Colonic mucosa (tissue), 4 donors: ENCODE measurements around the gene CACNA1D. TPM values are rescaled to one million over a fixed set of nuclear protein-coding genes. Genes with fewer than 3 reads are reported as not detected.

Experiments
- DNase-seq: peaks from one replicate; pipeline ENCODE4 v3.0.0-alpha.2; 2020
- H3K27ac ChIP-seq: fragments of 200-600 bp; one replicate; pipeline ENCODE4 v1.8.0; 2021
- H3K27me3 ChIP-seq: fragments of 200-600 bp; one replicate; pipeline ENCODE4 v1.8.0; 2021
- H3K36me3 ChIP-seq: fragments of 200-600 bp; one replicate; pipeline ENCODE4 v1.8.0; 2021
- H3K4me1 ChIP-seq: fragments of 200-600 bp; one replicate; pipeline ENCODE4 v1.8.0; 2021; ENCODE audit warnings: mild to moderate bottlenecking
- H3K4me3 ChIP-seq: fragments of 200-600 bp; one replicate; pipeline ENCODE4 v1.8.0; 2021
- H3K9ac ChIP-seq, 2 donors: one replicate each; pipeline ENCODE4 v1.7.0; 2013; ENCODE audit warnings: control low read depth in 2 of 2, low read depth in 2 of 2, low read length in 2 of 2
- H3K9me3 ChIP-seq: fragments of 200-600 bp; one replicate; pipeline ENCODE4 v1.8.0; 2021
- CTCF ChIP-seq: fragments of 200-600 bp; IDR thresholded peaks from one replicate; pipeline ENCODE4 v1.8.0; 2022; ENCODE audit warnings: antibody characterized with exemption, mild to moderate bottlenecking
- intact Hi-C: fragments of 100-400 bp; cut with DNase I; formaldehyde crosslinking; loops from one replicate; pipeline ENCODE4 v1.14.1; 2022
- total RNA-seq, 2 donors: library from RNA; stranded (reverse); fragmentation: NEBNext Ultra II Directional in 1 of 2; extraction: Animal tissue kit (Norgen Biotek cat#: 25700) in 1 of 2; gene quantifications; one replicate each; pipeline ENCODE4 v1.2.1, GENCODE V29; 2021
- donor health status: healthy.
- donor health status: DM: no; HTN: no; CAD: no.
- donor health status: DM: no; HTN: no; CAD: no.

CACNA1D gene
- total RNA-seq, 2 donors from 2014 or later: 9.6 to 17.1 TPM

- no peak for DNase-seq
- H3K27ac ChIP-seq: no peak overlapping the region
- intact Hi-C loops: loop anchor here (10.0 kb wide), 1 partner anchor 190 kb away; no protein-coding TSS in a partner anchor
- no peaks in the 10 kb centered on the region for H3K9me3 ChIP-seq
- TF ChIP-seq CTCF: no peak
- no peaks in the 10 kb centered on the region for H3K36me3 ChIP-seq
- no peak overlapping the region for H3K9ac ChIP-seq
- no peaks in the 10 kb centered on the region for H3K4me1 ChIP-seq
- H3K4me3 ChIP-seq: no peak overlapping the region
- H3K27me3 ChIP-seq: no peaks in the 10 kb centered on the region
Measured at GRCh38 chr3:53724566-53724965, 230.2 kb downstream of the CACNA1D start.

- Histone ChIP-seq H3K27ac (no peak overlapping the region), H3K4me3 (no peak overlapping the region), H3K9me3 (no peaks in the 10 kb centered on the region), H3K4me1 (no peaks in the 10 kb centered on the region), H3K36me3 (no peaks in the 10 kb centered on the region), H3K9ac (no peak overlapping the region), H3K27me3 (no peaks in the 10 kb centered on the region)
- TF ChIP-seq CTCF: no peak
- DNase-seq: no peak
- intact Hi-C loops: loop anchor here (10.0 kb wide), 1 partner anchor 189 kb away; no protein-coding TSS in a partner anchor
Measured at GRCh38 chr3:53725387-53725995, 231.1 kb downstream of the CACNA1D start.

- no peak overlapping the region for H3K4me3 ChIP-seq
- H3K9me3 ChIP-seq: no peaks in the 10 kb centered on the region
- H3K9ac ChIP-seq: no peak overlapping the region
- H3K27ac ChIP-seq: no peak overlapping the region
- intact Hi-C loops: loop anchor here (10.0 kb wide), 1 partner anchor 188 kb away; no protein-coding TSS in a partner anchor
- H3K27me3 ChIP-seq: no peaks in the 10 kb centered on the region
- H3K36me3 ChIP-seq: no peaks in the 10 kb centered on the region
- H3K4me1 ChIP-seq: no peaks in the 10 kb centered on the region
- TF ChIP-seq CTCF: no peak
- DNase-seq: no peak
Measured at GRCh38 chr3:53726643-53727042, 232.2 kb downstream of the CACNA1D start.

- H3K36me3 ChIP-seq: no peaks in the 10 kb centered on the region
- no peak overlapping the region for H3K4me3 ChIP-seq
- TF ChIP-seq CTCF: no peak
- H3K9ac ChIP-seq: no peak overlapping the region
- no peaks in the 10 kb centered on the region for H3K27me3 ChIP-seq
- no peak for DNase-seq
- intact Hi-C loops: loop anchor here (10.0 kb wide), 1 partner anchor 186 kb away; no protein-coding TSS in a partner anchor
- no peaks in the 10 kb centered on the region for H3K4me1 ChIP-seq
- H3K27ac ChIP-seq: no peak overlapping the region
- H3K9me3 ChIP-seq: no peaks in the 10 kb centered on the region
Measured at GRCh38 chr3:53728606-53729005, 234.2 kb downstream of the CACNA1D start.

- Histone ChIP-seq H3K36me3 (no peaks in the 10 kb centered on the region), H3K9ac (no peak overlapping the region), H3K4me1 (no peaks in the 10 kb centered on the region), H3K27ac (no peak overlapping the region), H3K4me3 (no peak overlapping the region), H3K27me3 (no peaks in the 10 kb centered on the region), H3K9me3 (no peaks in the 10 kb centered on the region)
- intact Hi-C loops: loop anchor here (10.0 kb wide), 1 partner anchor 186 kb away; no protein-coding TSS in a partner anchor
- TF ChIP-seq CTCF: no peak
- DNase-seq: no peak
Measured at GRCh38 chr3:53729159-53729558, 234.7 kb downstream of the CACNA1D start.
